Loucy (cell line): ENCODE results near the gene AQP12A.

Source experiments
- H2AFZ ChIP-seq: fragments of 200-600 bp; sonication (generic); 2 replicates; pipeline ENCODE4 v1.6.0; 2016; ENCODE audit warnings: antibody characterized with exemption, mild to moderate bottlenecking, low read length, moderate library complexity
- H3F3A ChIP-seq: fragments of 200-600 bp; 2 replicates; pipeline ENCODE4 v1.6.0; 2016; ENCODE audit warnings: antibody characterized with exemption, low read depth, mild to moderate bottlenecking
- H3K27me3 ChIP-seq: fragments of 200-600 bp; sonication (generic); 2 replicates; pipeline ENCODE4 v1.6.1; 2014; ENCODE audit warnings: low read length, mild to moderate bottlenecking; ENCODE audit not compliant: insufficient read depth, poor library complexity, severe bottlenecking
- H3K36me3 ChIP-seq: fragments of 200-600 bp; sonication (generic); 2 replicates; pipeline ENCODE4 v1.6.1; 2016; ENCODE audit warnings: low read length; ENCODE audit not compliant: insufficient read depth
- H3K4me1 ChIP-seq: fragments of 200-600 bp; sonication (generic); 2 replicates; pipeline ENCODE4 v1.5.1; 2014; ENCODE audit warnings: low read length, mild to moderate bottlenecking; ENCODE audit not compliant: insufficient read depth, poor library complexity, severe bottlenecking
- H3K4me2 ChIP-seq: fragments of 200-600 bp; sonication (generic); 2 replicates; pipeline ENCODE4 v1.6.0; 2014; ENCODE audit warnings: antibody characterized with exemption, low read length, low read depth, mild to moderate bottlenecking; ENCODE audit not compliant: poor library complexity, severe bottlenecking
- H3K4me3 ChIP-seq: fragments of 200-600 bp; sonication (generic); 2 replicates; pipeline ENCODE4 v1.5.1; 2014; ENCODE audit warnings: low read length, mild to moderate bottlenecking, mixed read lengths; ENCODE audit not compliant: poor library complexity, severe bottlenecking
- H3K79me2 ChIP-seq: fragments of 200-600 bp; sonication (generic); 2 replicates; pipeline ENCODE4 v1.6.1; 2014; ENCODE audit warnings: low read length; ENCODE audit not compliant: insufficient read depth
- H3K9ac ChIP-seq: fragments of 200-600 bp; sonication (generic); 2 replicates; pipeline ENCODE4 v1.6.0; 2014; ENCODE audit warnings: mild to moderate bottlenecking, low read depth, low read length, moderate library complexity; ENCODE audit not compliant: poor library complexity, severe bottlenecking
- H3K9me2 ChIP-seq: fragments of 200-600 bp; sonication (generic); replicated peaks from 2 replicates; pipeline ENCODE4 v1.6.1; 2016; ENCODE audit warnings: low read depth, low read length, mixed read lengths
- H3K9me3 ChIP-seq: fragments of 200-600 bp; sonication (generic); 2 replicates; pipeline ENCODE4 v1.6.1; 2014; ENCODE audit warnings: mild to moderate bottlenecking, antibody characterized with exemption, low read length, low read depth; ENCODE audit not compliant: insufficient read depth
- H4K20me1 ChIP-seq: fragments of 200-600 bp; sonication (generic); 2 replicates; pipeline ENCODE4 v1.6.0; 2014; ENCODE audit warnings: antibody characterized with exemption, low read length, mild to moderate bottlenecking; ENCODE audit not compliant: insufficient read depth, poor library complexity, severe bottlenecking
- EZH2phosphoT487 ChIP-seq: fragments of 200-600 bp; IDR thresholded peaks from 2 replicates; pipeline ENCODE4 v1.6.1; 2018; ENCODE audit warnings: antibody characterized with exemption, mild to moderate bottlenecking, moderate library complexity, borderline replicate concordance
- TF ChIP-seq, protein P1 (sequence below): fragments of 200-600 bp; sonication (generic); conservative IDR thresholded peaks from 2 replicates; pipeline ENCODE4 v1.5.1; 2014; ENCODE audit warnings: mild to moderate bottlenecking, antibody characterized with exemption, low read length

Gene AQP12A

DNA sequence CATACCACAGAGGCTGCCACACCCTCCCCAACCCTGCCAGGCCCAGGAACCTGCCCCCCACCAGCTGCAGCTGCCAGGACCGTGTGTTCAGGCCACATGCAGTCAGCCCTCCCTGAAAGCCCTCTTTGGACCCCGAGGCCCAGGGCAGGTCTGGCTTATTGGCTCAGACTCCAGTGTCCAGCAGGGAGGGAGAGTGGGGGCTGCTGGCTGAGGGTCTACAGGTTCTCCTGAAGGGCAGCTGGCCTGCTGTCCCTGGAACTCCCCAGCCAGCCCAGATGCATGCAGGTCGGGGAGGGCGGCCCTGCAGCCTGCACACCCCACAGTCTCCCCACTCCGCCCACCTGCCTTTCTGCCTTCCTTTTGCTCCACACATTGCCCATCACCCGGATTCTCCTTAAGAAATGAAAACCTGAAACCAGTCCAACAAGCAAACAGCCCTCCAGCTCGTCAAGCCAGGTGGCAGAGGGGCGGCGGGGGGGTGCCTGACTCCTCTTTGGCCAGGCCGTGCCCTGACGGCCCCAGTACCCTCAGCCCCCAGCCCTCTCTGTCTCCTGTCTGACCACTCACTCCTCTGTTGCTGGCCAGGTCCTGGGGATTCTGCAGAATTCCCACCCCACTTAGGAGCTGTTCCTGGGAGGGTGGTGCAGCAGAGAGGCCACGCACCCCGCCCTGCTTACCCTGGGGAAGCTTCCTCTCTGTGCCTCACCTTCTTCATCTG is 48.4 kb upstream of the AQP12A start:
- no peaks in the 10 kb centered on the region for H4K20me1 ChIP-seq

DNA sequence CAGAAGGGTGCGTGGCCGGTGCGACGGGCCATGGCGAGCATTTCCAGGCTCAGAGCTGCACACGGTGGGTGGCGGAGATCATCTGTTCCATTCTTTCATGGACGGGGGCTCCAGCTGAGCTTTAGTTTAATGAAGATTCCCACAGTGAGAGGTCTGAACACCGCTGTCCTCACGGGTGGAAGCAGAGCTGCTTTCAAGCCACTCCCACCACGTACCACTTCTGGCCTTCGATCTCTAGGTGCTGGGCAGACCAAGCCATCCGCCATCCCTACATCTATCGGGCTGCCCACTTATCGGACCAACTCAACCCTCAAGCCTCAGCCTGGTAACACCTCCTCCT is 47.9 kb upstream of the AQP12A start:
- no peak overlapping the region for H3K4me3 ChIP-seq
- H3K27me3 ChIP-seq: no peaks in the 10 kb centered on the region

More for the DNA sequence above, 48.4 kb upstream of the AQP12A start:
- TF ChIP-seq, protein P1, sequence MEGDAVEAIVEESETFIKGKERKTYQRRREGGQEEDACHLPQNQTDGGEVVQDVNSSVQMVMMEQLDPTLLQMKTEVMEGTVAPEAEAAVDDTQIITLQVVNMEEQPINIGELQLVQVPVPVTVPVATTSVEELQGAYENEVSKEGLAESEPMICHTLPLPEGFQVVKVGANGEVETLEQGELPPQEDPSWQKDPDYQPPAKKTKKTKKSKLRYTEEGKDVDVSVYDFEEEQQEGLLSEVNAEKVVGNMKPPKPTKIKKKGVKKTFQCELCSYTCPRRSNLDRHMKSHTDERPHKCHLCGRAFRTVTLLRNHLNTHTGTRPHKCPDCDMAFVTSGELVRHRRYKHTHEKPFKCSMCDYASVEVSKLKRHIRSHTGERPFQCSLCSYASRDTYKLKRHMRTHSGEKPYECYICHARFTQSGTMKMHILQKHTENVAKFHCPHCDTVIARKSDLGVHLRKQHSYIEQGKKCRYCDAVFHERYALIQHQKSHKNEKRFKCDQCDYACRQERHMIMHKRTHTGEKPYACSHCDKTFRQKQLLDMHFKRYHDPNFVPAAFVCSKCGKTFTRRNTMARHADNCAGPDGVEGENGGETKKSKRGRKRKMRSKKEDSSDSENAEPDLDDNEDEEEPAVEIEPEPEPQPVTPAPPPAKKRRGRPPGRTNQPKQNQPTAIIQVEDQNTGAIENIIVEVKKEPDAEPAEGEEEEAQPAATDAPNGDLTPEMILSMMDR: no peak
- no peaks in the 10 kb centered on the region for H3K36me3 ChIP-seq
- peaks cover 6% of the 10 kb centered on the region; the same call in 1 of the 2 replicates for H3K9me3 ChIP-seq
- H3K4me1 ChIP-seq: no peaks in the 10 kb centered on the region
- no peaks in the 10 kb centered on the region for H3F3A ChIP-seq
- H3K9me2 ChIP-seq: no peaks in the 10 kb centered on the region
- no peak overlapping the region for H2AFZ ChIP-seq
- H3K27me3 ChIP-seq: no peaks in the 10 kb centered on the region
- H3K4me3 ChIP-seq: no peak overlapping the region
- no peak overlapping the region for H3K4me2 ChIP-seq
- H3K9ac ChIP-seq: no peak overlapping the region
- H3K79me2 ChIP-seq: no peaks in the 10 kb centered on the region

DNA sequence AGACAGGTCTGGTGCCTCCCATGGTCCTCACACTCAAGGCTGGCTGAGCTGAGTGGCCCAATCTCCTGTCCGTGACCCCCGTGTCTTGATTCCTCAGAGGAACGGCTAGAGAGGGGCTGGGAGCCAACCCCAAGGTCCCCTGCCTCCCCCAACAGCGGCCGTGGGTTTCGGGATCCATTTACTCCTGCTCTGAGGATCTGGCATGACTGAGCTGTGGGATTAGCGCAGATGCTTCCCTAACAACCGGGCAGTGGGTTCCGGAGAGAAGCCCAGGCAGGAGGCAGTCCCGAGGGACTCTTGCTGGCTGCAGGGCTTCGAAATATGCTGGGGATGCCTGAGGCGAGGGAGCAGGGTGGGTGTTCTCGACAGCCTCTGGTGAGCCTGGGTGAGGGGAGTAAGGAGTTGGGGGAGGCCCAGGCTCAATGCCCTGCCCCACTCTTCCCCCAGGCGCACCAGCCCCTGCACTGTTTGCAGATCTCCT is 47.5 kb upstream of the AQP12A start:
- H3K27me3 ChIP-seq: no peaks in the 10 kb centered on the region

More for the DNA sequence above, 47.9 kb upstream of the AQP12A start:
- no peak for TF ChIP-seq EZH2phosphoT487
- TF ChIP-seq, protein P1: no peak
- H3K9me3 ChIP-seq: peaks cover 6% of the 10 kb centered on the region; the same call in 1 of the 2 replicates
- H3K9me2 ChIP-seq: no peaks in the 10 kb centered on the region
- no peak overlapping the region for H3K4me2 ChIP-seq
- H3K79me2 ChIP-seq: no peaks in the 10 kb centered on the region
- H3K4me1 ChIP-seq: no peaks in the 10 kb centered on the region
- no peak overlapping the region for H3K9ac ChIP-seq
- no peak overlapping the region for H2AFZ ChIP-seq
- H3K36me3 ChIP-seq: no peaks in the 10 kb centered on the region
- H4K20me1 ChIP-seq: no peaks in the 10 kb centered on the region
- no peaks in the 10 kb centered on the region for H3F3A ChIP-seq

More for the DNA sequence above, 47.5 kb upstream of the AQP12A start:
- Histone ChIP-seq H3K4me2 (no peak overlapping the region), H3F3A (no peaks in the 10 kb centered on the region), H3K9ac (no peak overlapping the region), H3K79me2 (no peaks in the 10 kb centered on the region), H4K20me1 (no peaks in the 10 kb centered on the region), H3K4me1 (no peaks in the 10 kb centered on the region), H3K9me2 (no peaks in the 10 kb centered on the region), H3K9me3 (peaks cover 6% of the 10 kb centered on the region; the same call in 1 of the 2 replicates), H3K36me3 (no peaks in the 10 kb centered on the region), H2AFZ (no peak overlapping the region), H3K4me3 (no peak overlapping the region)
- TF ChIP-seq, protein P1: no peak
- TF ChIP-seq EZH2phosphoT487: no peak
